Heart left ventricle (tissue), 16 donors: ENCODE results near the gene DOP1A. TPM values are rescaled to one million over a fixed set of nuclear protein-coding genes. Genes with fewer than 3 reads are reported as not detected.

ENCODE experiments used
- ATAC-seq, 4 donors: fragments of 200-7000 bp; cut with Tn5 transposase; one replicate each; pipeline ENCODE4 v1.9.1; 2020 to 2022; ENCODE audit warnings: moderate library complexity in 4 of 4, mild to moderate bottlenecking in 3 of 4, moderate number of reproducible peaks in 1 of 4
- DNase-seq, 5 donors: peaks; one replicate each; pipeline ENCODE4 v3.0.0-alpha.2; 2020
- H3K27ac ChIP-seq, 12 donors: fragments of 200-600 bp; sonication (generic) in 4 of 12; one replicate each; pipeline versions ENCODE4 v1.5.0 to v1.8.0; 2016 to 2022; ENCODE audit warnings: mild to moderate bottlenecking in 2 of 12
- H3K27me3 ChIP-seq, 9 donors: fragments of 200-600 bp; sonication (generic) in 2 of 9; one replicate each; pipeline versions ENCODE4 v1.5.1 to v1.8.0; 2016 to 2022; ENCODE audit warnings: mild to moderate bottlenecking in 3 of 9
- H3K36me3 ChIP-seq, 9 donors: fragments of 200-600 bp; sonication (generic) in 2 of 9; one replicate each; pipeline versions ENCODE4 v1.5.0 to v1.8.0; 2018 to 2022; ENCODE audit warnings: mild to moderate bottlenecking in 2 of 9
- H3K4me1 ChIP-seq, 12 donors: fragments of 200-600 bp; sonication (generic) in 4 of 12; one replicate each; pipeline versions ENCODE4 v1.5.0 to v1.8.0; 2016 to 2022; ENCODE audit warnings: mild to moderate bottlenecking in 3 of 12
- H3K4me3 ChIP-seq, 12 donors: fragments of 200-600 bp; sonication (generic) in 4 of 12; one replicate each; pipeline versions ENCODE4 v1.5.0 to v1.8.0; 2017 to 2022; ENCODE audit warnings: mild to moderate bottlenecking in 9 of 12, moderate library complexity in 4 of 12
- H3K9me3 ChIP-seq, 12 donors: fragments of 200-600 bp; sonication (generic) in 4 of 12; one replicate each; pipeline versions ENCODE4 v1.5.0 to v1.8.0; 2016 to 2022; ENCODE audit warnings: mild to moderate bottlenecking in 1 of 12
- POLR2A ChIP-seq, 2 donors: fragments of 450-650 bp; IDR thresholded peaks; one replicate each; pipeline ENCODE4 v1.6.1; 2017; ENCODE audit warnings: antibody characterized with exemption in 2 of 2, mild to moderate bottlenecking in 2 of 2, moderate library complexity in 2 of 2
- WGBS, 4 donors: extraction: QIAGEN DNeasy Blood & Tissue Kit in 2 of 4; methylation state at CpG; one replicate each; pipeline versions ENCODE4 v1.1.5 to v1.1.7; 2013 to 2018; 5-methylcytosine and 5-hydroxymethylcytosine counted together
- intact Hi-C, 10 donors: fragments of 100-400 bp; cut with DNase I; formaldehyde crosslinking; loops; one replicate each; pipeline versions ENCODE4 v1.11.1 to v1.14.2; 2022
- polyA plus RNA-seq, 2 donors: library from polyadenylated mRNA; stranded (reverse); fragments of 200-250 nt; gene quantifications; one replicate each; pipeline ENCODE4 v1.2.3, GENCODE V29; 2013
- total RNA-seq, 9 donors: library from RNA; depleted of rRNA in 2 of 9; stranded (reverse); fragments of >200 nt in 2 of 9; fragmentation: NEBNext Ultra II Directional in 3 of 9; extraction: Animal tissue kit (Norgen Biotek cat#: 25700) in 3 of 9; gene quantifications; one replicate each; pipeline versions ENCODE4 v1.1.0 to v1.2.4, GENCODE V29; 2016 to 2023
- TF ChIP-seq, protein P1 (sequence below), 12 donors: fragments of 200-600 bp; sonication (generic) in 4 of 12; IDR thresholded peaks; one replicate each; pipeline versions ENCODE4 v1.5.0 to v1.8.0; 2018 to 2022; ENCODE audit warnings: antibody characterized with exemption in 12 of 12, mild to moderate bottlenecking in 5 of 12
- donor health status: ischemic (EF 13 %, LVEDD 7.1; RV severe dilation, severe dysfunction).
- donor health status: healthy with polysubstance abuse.
- donor health status: DM: no; HTN: yes; CAD: no.
- donor health status: DM: no; HTN: no; CAD: no.
- donor health status: ischemic (EF 25% LVEDD 6.9; RV normal size, moderate dysfunction).
- donor health status: ischemic (EF 25% LVEDD 5.7; RV mildly dilated, moderate dysfunction).
- donor health status: healthy.
- donor health status: DM: yes; HTN: yes; CAD: no.
- donor health status: ischemic (EF 35%, LVEDD 5.7; RV mildly dilated, moderate dysfunction).
- donor health status: nonischemic (EF 11% LVEDD 7.7; RV severe dilation, severe dysfunction).
- donor health status: DM: yes; HTN: yes; CAD: no.
- donor health status: PGD.
- donor health status: ischemic (EF 29% LVEDD 5.4; RV normal size, mild dysfunction).
- donor health status: nonischemic (EF 23%, LVEDD 6.1; RV moderate dilation, normal function).

The DOP1A gene
- total and polyA plus RNA-seq, 11 donors: 5.0 to 25.7 (median 22.6) TPM

DNA sequence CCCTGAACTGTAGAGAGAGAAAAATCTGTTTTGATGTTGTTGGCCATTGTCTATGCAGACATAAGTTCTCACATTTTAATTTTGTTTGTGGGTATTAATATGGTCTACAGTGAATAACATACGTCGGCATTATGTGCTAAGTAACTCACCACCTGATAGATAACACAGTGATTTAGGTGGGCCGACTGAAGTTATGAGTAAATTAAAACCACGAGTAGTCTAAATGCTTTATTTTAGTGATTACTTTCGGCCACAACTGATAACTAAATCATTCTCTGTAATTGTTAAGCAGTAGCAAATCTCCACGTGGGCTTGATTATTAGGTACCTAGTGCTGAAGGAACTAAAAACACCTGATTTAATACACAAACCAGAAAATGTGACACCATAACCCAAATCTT, 1.1 kb downstream of the DOP1A start:
- no peaks in the 10 kb centered on the region for H3K27me3 ChIP-seq
- intact Hi-C loops: loop anchor here in 9 of 10 donors (5.0 to 10.0 kb wide), 9 partner anchors 44 to 821 kb away; partner anchors contain the start of genes PRSS35 (in 5 of the 9), PGM3 (in 3 of the 9), RWDD2A (in 3 of the 9) and IBTK (in 1 of the 9)

DNA sequence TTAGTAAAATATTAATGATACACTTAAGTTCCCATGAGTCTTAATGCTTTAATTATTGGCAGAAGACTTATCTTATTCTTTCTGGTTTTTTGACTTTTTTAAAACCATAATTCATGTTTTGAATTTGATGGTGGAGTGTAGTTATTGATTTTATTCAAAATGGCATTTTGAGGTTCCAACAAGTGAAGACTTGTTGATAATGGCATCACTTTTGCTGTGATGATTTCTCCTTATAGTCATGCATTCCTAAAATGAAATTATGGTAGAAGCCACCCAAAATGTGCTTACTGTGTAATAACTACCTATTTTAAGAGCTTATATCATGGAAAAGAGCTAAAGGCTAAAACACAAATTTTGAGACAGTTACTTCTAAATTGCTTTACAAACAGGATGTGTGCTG, 2.2 kb downstream of the DOP1A start:
- Histone ChIP-seq H3K4me3 (no peak overlapping the region), H3K9me3 (no peaks in the 10 kb centered on the region), H3K27me3 (no peaks in the 10 kb centered on the region), H3K27ac (no peak overlapping the region), H3K4me1 (peaks cover 0 to 58% (median 30%) of the 10 kb centered on the region in 12 donors), H3K36me3 (no peaks in the 10 kb centered on the region)
- TF ChIP-seq, protein P1, sequence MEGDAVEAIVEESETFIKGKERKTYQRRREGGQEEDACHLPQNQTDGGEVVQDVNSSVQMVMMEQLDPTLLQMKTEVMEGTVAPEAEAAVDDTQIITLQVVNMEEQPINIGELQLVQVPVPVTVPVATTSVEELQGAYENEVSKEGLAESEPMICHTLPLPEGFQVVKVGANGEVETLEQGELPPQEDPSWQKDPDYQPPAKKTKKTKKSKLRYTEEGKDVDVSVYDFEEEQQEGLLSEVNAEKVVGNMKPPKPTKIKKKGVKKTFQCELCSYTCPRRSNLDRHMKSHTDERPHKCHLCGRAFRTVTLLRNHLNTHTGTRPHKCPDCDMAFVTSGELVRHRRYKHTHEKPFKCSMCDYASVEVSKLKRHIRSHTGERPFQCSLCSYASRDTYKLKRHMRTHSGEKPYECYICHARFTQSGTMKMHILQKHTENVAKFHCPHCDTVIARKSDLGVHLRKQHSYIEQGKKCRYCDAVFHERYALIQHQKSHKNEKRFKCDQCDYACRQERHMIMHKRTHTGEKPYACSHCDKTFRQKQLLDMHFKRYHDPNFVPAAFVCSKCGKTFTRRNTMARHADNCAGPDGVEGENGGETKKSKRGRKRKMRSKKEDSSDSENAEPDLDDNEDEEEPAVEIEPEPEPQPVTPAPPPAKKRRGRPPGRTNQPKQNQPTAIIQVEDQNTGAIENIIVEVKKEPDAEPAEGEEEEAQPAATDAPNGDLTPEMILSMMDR (IDR thresholded peaks at IDR 0.05): no peak
- TF ChIP-seq POLR2A (IDR thresholded peaks at IDR 0.05): no peak
- ATAC-seq: no peak
- intact Hi-C loops: loop anchor here (5.0 to 10.0 kb wide), 11 partner anchors 38 to 822 kb away; partner anchors contain the start of genes PRSS35 (in 6 of the 10), PGM3 (in 4 of the 10), RWDD2A (in 4 of the 10) and IBTK (in 1 of the 10)
- DNase-seq: no peak

More for the DNA sequence above, 1.1 kb downstream of the DOP1A start:
- 32 to 39% (median 36%) methylated on average over 6 of the region's 6 CpGs for WGBS, 4 donors
- Histone ChIP-seq H3K36me3 (no peaks in the 10 kb centered on the region), H3K27ac (peak overlapping the region in 9 of 12 donors; percentile 84 to 95 (median 90)), H3K4me3 (peak overlapping the region; percentile 79 to 98 (median 90)), H3K9me3 (no peaks in the 10 kb centered on the region), H3K4me1 (peaks cover 0 to 54% (median 32%) of the 10 kb centered on the region in 12 donors)
- ATAC-seq (no peak), DNase-seq (no peak)
- TF ChIP-seq POLR2A (IDR thresholded peaks at IDR 0.05): no peak
- TF ChIP-seq, protein P1 (IDR thresholded peaks at IDR 0.05): no peak

DNA sequence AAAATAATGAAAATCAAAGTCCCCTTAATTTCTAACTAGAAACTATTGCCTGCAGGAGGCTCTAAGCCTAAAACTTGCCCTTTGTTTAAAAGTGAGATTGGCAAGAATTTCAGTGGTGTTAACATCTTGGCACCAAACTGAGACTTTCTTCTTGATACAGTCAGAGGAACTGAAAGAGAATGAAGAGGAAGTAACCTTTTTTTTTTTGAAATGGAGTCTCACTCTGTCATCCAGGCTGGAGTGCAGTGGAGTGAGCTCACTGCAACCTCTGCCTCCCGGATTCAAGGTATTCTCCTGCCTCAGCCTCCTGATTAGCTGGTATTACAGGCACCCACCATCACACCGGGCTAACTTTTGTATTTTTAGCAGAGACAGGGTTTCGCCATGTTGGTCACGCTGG, 3.6 kb downstream of the DOP1A start:
- intact Hi-C loops: loop anchor here in 4 of 10 donors (5.0 to 10.0 kb wide), 4 partner anchors 36 to 441 kb away; partner anchors contain the start of genes PGM3 (in 1 of the 4), PRSS35 (in 1 of the 4) and RWDD2A (in 1 of the 4)
- peak overlapping the region in 4 of 12 donors; percentile 10 to 51 (median 14) for H3K27ac ChIP-seq
- no peak for DNase-seq
- TF ChIP-seq, protein P1 (IDR thresholded peaks at IDR 0.05): no peak
- no peak for TF ChIP-seq POLR2A (IDR thresholded peaks at IDR 0.05)
- H3K36me3 ChIP-seq: no peaks in the 10 kb centered on the region
- no peak for ATAC-seq
- peak overlapping the region in 1 of 12 donors; percentile 6 for H3K4me3 ChIP-seq
- WGBS, 4 donors: 59 to 72% (median 66%) methylated on average over 4 of the region's 4 CpGs
- no peaks in the 10 kb centered on the region for H3K27me3 ChIP-seq
- H3K9me3 ChIP-seq: no peaks in the 10 kb centered on the region
- peaks cover 0 to 49% (median 26%) of the 10 kb centered on the region in 12 donors for H3K4me1 ChIP-seq

DNA sequence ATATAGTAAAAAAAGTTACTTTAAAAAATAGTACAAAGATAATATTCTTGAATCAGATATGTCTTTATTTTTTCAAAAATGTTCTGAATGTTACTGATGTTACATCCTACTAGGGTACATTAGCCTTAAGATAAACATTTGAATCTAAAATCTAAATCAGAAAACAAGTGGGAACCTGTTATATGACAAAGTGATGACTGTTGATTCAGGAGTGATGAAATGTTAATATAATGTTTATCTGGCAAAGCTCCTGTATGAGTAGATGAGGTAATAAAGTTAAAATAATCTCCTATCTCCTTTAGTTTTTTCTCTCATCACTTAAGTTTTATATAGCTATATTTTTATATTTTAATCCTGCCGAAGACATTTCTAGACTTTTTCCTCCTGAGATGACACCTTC, 4.2 kb downstream of the DOP1A start:
- Histone ChIP-seq H3K27me3 (no peaks in the 10 kb centered on the region), H3K9me3 (peaks cover 0 to 4% (median 0%) of the 10 kb centered on the region in 12 donors), H3K4me1 (peaks cover 0 to 47% (median 26%) of the 10 kb centered on the region in 12 donors), H3K27ac (no peak overlapping the region), H3K36me3 (no peaks in the 10 kb centered on the region), H3K4me3 (no peak overlapping the region)
- TF ChIP-seq, protein P1 (IDR thresholded peaks at IDR 0.05): no peak
- TF ChIP-seq POLR2A (IDR thresholded peaks at IDR 0.05): no peak
- ATAC-seq (no peak), DNase-seq (no peak)
- intact Hi-C loops: loop anchor here in 4 of 10 donors (5.0 to 10.0 kb wide), 4 partner anchors 36 to 441 kb away; partner anchors contain the start of genes PGM3 (in 1 of the 4), PRSS35 (in 1 of the 4) and RWDD2A (in 1 of the 4)
- WGBS, 4 donors: 43 to 54% (median 49%) methylated on average over 1 of the region's 1 CpG
